ENCODE data around the gene SEMA4C.
A peak's percentile ranks its signal among the peaks of the same experiment; 100 is the strongest.

SEMA4C gene

DNA sequence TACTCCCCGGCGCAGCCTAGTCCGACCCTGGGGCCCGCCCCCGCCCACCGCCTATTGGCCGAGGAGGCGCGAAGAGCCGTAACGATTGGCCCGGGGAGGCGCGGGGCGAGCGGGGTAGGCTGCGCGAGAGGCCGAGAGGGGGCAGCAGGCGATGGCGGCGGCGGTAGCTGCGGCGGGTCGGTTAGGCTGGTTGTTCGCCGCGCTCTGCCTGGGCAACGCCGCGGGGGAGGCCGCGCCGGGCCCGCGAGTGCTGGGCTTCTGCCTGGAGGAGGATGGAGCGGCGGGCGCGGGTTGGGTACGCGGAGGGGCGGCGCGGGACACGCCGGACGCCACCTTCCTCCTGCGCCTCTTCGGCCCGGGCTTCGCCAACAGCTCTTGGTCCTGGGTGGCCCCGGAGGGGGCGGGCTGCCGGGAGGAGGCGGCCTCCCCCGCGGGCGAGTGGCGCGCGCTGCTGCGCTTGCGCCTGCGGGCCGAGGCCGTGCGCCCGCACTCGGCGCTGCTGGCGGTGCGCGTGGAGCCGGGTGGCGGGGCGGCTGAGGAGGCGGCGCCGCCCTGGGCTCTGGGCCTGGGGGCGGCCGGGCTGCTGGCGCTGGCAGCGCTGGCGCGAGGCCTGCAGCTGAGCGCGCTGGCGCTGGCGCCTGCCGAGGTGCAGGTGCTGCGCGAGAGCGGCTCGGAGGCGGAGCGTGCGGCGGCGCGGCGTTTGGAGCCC lies 53.6 kb downstream of the SEMA4C start, which contains the start of gene CNNM3:
TSS of gene CNNM3 (plus strand) at position 142 of the 709 bp plus-strand sequence. CDS start at position 152, 10 bp downstream.
- DNase-seq = peak; percentile 88

DNA sequence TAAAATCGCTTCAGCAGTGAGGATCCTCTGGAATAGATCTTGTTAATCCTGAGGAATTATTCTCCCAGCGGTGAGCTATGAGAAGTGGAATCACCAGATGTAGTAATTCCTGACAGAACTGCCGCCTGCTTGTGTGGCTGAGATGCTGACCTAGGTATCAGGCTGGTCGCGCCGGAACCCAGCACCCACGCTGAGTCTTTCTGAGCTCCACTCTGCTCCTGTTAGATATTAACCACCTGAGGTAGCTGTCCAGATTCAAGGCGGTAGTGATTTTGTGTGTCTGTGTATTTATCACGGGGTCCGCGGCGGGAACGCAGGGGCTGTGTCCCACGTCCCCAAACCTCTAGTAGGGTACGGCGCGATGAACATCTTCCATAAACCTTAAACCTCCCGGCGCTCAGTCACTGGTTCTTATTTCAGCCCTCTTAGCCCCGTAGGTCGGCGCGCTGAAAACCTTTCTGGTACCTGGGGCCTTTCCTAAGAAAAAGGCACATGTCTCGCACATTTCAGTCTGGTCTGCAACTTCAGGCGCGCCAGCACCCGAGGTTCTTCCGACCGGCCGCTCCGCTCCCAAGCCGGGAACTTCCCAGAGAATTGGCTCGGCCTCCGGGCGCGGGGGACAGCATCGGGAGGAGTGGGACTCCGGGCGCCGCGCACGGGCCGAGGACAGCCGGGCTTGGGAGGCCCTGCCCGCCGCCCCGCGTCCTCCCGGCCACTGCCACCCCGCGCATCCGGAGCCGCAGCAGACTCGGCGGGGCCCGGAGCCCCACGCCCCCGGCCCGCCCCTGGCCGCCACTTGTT lies 54.4 kb downstream of the SEMA4C start:
- DNase-seq = no peak

DNA sequence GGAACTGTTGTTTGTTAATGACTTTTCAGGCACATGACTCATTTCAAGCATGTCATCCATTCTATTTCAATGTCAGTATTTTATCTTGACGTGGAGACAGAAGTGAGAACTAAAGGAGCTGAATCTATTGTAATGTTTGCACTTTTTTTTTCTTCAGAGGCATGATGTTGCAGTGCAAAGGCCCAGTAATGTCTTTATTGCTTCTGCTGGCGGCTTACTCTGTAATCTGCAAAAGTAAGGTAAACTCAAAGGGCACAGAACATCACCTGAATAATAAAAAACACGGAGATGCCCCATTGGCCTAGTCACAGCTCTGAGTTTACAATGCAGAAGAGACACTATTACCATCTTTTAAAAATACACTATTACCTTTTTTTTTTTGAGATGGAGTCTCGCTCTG lies 56.2 kb downstream of the SEMA4C start:
- no peak for DNase-seq

DNA sequence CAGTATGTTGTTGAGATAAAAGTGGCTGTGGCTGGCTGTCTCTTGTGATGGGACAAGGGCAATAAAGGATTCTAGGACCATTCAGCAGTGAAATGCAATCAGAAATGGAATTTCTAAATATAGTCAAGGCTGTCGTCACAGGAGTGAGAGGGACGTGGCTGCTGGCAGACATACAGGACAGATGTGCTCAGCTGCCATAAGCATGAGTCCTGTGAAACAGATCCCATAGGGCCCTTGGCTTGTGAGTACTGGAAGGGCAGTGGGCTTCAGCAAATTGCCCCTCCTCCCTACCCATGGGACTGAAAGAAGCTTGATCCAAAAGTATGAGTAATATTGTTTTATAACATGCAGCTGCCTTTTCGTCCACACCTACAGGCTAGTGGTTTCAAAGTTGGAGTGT lies 58.0 kb downstream of the SEMA4C start:
- peak; percentile 84 for DNase-seq

DNA sequence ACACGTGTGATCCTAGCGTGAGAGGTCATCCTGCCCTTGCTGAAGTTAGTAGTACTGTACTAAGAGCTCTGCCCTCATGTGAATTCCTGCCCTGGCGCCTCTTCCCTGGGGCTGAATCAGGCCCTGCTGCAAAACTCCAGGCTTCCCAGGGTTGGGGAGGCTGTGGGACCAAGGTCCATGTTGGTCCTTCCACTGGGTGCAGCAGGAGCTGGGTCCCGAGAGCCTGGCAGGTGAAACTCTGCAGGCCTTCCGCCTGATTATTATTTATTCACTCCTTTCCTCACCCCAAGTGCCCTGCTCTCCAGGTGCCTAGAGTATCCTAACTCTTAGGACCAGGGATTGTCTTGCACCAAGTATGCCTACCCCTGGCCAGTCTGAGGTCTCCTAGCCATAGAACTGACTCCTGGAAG lies 59.1 kb downstream of the SEMA4C start:
- no peak for DNase-seq

DNA sequence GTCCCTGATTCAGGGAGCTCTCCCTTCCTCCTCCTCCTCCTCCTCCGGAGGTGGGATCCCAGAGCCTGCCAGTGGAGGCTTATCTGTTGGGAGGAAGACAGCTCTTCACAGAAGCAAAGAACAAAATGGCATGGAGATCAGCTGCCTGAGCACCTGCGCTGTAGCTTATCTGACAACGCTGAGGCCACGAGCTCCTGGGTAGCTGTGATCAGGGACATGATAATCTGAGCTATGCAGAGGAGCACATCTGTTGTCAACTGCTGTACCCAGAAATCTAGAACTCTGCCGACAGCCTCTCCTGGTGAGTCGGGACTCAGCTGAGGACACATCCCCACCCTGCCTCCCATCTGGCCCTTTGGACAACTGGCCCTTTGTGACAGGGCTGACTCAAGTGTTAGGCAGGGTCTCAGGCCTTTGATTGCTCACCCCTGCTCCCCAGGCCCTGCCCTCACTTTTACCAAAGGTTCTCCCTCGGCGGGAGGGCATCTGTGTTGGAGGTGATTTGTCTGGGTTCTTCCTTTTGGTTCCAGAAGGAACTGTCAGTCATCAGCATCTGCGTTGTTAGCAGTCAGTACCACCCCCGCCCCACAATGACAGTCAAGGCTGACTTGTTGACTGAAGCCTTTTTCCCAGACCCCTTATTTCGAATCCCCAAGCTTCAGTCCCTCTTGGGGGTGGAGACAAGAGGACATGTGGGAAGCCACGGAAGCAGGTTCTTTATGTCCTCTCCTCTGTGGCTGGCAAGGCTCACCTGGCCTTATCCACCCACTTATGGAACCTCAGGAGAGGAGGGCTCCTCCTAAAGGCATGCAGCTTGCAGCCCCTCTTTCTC lies 59.7 kb downstream of the SEMA4C start:
- no peak for DNase-seq
